GM20000 (cell line): ENCODE data around the gene CD81.

ENCODE experiments used
- DNase-seq: peaks from one replicate; pipeline ENCODE4 v3.0.0; 2012; ENCODE audit warnings: low spot score
- TF ChIP-seq, protein P1 (sequence below): IDR thresholded peaks from 2 replicates; pipeline ENCODE4 v1.5.1; 2012; ENCODE audit warnings: mild to moderate bottlenecking, control low read depth; ENCODE audit errors: extremely low read depth, missing control alignments

CD81 gene

DNA sequence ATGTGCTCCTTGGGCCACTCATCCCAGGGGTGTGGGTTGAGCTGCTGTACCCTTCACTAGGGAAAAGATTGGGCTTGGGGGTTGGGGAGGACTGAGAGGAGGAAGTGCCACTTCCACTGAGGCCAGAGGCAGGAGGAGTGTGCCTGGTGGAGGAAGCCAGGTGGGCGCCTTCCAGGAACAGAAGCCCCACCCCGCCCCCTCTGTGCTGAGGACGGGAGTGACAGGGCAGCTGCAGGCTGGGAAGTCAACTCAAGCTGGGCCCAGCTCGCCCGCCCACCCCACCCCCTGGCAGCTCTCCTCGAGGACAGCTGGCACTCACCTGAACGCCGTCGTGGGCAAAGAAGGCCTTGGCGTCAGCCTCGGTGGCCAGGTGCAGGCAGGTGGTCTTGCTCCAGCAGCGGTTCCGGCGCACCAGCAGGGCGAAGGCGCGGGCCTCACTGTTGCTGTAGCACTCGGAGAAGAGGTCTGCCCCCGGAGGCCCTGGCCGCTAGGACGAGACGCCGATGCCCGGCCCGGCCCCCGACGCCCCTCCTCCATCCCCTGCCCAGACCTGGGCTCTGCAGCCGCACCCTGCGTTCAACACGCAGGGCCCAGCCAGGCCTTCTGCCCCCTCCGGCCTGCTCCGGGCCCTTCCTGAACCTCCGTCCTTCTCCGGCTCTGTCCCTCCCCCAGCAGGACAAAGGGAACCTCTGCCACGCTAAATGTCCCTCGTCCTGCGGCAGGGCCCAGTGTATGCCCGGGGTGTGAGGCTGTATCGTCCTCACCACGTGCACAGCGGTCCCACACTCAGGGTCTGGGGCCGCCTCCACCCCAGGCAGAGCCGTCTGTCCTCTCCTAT, 36.9 kb downstream of the CD81 start:
- no peak for DNase-seq
- TF ChIP-seq, protein P1, sequence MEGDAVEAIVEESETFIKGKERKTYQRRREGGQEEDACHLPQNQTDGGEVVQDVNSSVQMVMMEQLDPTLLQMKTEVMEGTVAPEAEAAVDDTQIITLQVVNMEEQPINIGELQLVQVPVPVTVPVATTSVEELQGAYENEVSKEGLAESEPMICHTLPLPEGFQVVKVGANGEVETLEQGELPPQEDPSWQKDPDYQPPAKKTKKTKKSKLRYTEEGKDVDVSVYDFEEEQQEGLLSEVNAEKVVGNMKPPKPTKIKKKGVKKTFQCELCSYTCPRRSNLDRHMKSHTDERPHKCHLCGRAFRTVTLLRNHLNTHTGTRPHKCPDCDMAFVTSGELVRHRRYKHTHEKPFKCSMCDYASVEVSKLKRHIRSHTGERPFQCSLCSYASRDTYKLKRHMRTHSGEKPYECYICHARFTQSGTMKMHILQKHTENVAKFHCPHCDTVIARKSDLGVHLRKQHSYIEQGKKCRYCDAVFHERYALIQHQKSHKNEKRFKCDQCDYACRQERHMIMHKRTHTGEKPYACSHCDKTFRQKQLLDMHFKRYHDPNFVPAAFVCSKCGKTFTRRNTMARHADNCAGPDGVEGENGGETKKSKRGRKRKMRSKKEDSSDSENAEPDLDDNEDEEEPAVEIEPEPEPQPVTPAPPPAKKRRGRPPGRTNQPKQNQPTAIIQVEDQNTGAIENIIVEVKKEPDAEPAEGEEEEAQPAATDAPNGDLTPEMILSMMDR, result no peak

DNA sequence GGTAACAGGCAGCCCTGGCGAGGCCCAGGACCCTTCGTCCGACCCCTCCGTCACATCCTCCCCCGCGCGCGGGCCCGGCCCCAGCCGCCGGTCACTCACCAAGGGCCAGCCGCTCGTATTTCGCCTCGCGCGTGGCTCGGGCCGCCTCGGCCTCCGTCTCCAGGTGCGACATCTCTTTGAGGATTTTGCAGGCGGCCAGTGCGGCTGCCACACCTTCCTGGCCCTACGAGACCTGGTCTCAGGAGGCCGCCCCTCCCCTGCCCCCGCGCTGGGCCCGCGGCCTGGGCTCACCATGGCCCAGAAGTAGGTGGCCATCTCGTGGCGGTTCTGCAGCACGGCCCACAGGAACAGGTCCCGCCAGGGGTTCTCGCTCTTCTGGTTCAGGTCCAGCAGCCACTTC, 37.5 kb downstream of the CD81 start:
- TF ChIP-seq, protein P1, result no peak

DNA sequence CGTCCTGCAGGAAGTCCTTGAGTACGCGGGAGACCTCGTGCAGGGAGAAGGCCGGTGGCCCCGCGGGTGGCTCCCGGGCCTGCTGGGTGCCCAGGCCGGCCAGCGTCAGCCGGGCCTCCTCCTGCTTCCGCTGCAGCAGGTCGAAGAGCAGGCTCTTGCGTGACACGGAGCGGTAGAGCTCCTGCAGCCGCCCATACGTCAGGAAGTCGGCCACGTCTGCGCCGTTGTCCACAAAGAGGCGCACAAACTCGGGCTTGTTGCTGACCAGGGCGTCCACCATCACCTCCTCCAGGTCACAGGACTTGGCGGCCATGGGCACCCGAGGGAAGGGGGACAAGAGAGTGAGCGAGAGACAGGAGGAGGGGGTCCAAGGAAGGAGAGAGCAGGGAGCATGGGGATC, 38.1 kb downstream of the CD81 start:
- no peak for DNase-seq
- TF ChIP-seq, protein P1, result no peak

More for the DNA sequence above, 37.5 kb downstream of the CD81 start:
- no peak for DNase-seq

DNA sequence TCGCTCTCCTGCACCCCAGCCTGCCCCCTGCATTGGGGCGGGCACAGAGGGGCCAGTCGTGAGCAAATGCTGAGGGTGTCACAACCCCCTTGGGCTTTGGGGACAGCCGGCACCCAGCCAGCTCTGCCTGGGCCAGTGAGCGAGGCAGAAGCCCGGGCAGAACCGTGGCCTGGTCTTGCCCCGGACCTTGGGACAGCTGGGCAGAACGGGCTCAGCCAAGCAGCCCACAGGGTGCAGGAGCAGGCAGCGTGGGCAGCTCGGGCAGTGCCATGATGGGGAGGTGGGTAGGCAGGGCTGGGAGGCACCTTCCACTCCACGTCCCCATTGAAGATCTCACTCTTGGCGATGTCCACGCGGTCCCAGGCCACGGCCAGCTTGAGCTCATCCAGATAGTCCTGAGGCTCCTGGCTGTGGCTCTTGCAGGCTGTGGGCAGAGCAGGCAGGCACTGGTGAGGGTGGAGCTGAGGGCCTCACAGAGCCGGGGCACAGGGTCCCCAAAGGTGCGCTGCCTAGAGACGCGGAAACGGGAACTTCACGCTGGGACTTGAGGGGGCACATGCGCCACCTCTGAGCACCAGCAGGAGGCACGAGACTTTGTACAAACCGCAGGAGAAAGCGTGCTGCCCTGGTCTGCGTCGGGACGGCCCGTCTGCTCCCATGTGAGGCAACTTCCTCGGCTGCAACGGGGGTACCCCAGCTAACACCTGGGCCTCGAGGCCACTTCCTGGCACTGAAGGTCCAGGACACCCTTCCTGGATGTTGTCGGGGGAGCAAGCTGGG, 38.7 kb downstream of the CD81 start:
- DNase-seq, result no peak
- TF ChIP-seq, protein P1, result no peak

DNA sequence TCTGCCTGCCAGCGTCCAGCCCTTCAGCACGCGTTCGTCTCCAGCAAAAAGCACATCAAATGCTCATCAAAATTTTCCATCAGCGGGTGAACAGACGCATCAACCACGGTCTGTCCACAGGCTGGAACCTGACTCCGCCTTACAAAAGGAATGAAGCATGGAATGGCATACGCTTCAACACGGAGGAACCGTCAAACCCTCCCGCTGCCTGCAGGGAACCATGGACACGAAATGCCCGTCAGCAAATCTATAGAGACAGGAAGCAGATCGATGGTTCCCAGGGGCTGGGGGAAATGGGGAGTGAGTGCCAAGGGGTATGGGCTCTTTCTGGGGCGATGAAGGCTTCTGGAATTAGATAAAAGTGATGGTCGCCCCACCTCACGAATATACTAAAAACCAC, 39.7 kb downstream of the CD81 start:
- no peak for DNase-seq
- TF ChIP-seq, protein P1, result no peak

DNA sequence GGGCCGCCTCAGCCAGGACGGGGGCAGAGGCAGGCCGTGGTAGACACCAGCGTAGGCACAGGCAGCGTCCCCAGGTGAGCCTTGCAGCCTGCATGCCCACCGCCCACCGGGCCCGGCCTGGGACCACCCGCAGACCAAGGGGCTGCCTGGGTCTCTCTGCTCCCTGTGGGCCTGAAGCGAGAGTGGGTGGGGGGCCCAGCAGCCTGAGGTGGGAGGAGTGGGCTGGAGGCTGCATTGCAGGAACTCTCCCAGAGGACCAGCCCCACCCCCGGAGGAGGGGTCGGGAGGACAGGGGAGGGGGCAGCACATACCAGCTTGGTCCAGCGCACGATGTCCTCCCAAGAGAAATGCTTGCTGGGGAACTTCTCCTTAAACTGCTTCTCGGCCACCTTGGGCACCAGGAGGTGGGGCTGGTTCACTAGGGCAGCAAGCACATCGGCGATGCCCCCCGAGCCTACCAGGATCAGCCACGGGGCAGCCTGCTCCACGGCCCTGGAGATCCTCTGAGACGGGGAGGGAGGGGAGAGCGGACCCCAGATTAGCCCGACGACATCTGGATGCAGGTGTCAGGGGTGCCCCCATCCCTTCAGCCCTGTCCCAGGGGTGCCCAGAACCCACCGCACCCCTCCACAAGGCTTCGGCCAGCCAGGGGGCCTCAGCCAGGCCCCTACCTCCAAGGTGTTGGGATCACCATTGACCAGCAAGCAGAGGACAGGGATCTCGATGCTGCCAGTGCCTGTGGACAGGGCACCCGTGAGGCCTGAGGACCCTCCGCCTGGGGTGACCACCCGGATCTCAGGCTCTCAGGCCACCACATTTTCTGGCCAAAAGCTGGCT, 41.0 kb downstream of the CD81 start:
- no peak for DNase-seq

More for the DNA sequence above, 41.0 kb downstream of the CD81 start:
- TF ChIP-seq, protein P1, result no peak
